GM13977 (cell line): ENCODE data around the gene RFX2.

Experiments
- DNase-seq: peaks from one replicate; pipeline ENCODE4 v3.0.0; 2012; ENCODE audit warnings: low spot score
- in situ Hi-C: fragments of 300-500 bp; cut with MboI; formaldehyde crosslinking; loops from one replicate; pipeline ENCODE4 v1.12.0; 2022; ENCODE audit warnings: low sequenced_read_pairs, low pct_unique_long_range_greater_than_20kb, mixed read lengths, inconsistent platforms; ENCODE audit not compliant: unreplicated experiment
- TF ChIP-seq, protein P1 (sequence below): IDR thresholded peaks from 2 replicates; pipeline ENCODE4 v1.5.1; 2012; ENCODE audit warnings: mild to moderate bottlenecking, control low read depth; ENCODE audit not compliant: insufficient read depth; ENCODE audit errors: extremely low read depth, missing control alignments

RFX2 gene

DNA sequence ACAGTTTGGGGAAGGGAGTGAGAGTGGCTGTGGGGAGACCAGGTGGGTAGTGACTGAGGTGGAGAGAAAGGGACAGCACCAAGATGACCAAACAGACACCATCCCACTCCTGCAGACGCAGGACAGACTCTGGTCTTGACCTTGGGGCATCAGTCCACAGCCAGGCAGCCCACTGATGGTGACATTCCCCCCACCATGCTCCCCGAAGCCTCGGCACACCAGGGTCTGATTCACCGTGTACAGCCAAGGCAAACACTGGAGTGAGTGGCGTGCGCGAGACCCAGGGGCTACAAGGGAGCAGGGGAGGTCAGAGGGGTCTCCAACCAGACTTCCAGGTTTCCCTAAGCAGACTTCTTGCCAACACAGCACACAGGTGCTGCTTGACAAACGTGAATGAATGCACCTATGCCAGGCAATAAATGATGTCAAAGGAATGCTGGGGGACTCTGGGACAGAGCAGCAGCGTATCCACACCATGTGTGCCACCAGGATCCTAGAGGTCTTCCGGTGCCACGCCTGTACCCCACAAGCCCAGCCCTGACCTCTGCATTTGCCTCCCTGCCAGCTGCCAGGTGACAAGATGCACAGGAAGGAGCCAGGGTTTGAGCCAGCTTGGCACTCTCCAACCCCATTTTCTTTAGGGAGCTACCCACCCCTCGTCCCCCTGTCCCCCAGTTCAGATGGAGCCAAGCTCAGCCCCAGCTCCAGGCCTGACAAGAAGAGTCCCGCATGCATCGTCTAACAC lies 150.9 kb downstream of the RFX2 start:
- TF ChIP-seq, protein P1, sequence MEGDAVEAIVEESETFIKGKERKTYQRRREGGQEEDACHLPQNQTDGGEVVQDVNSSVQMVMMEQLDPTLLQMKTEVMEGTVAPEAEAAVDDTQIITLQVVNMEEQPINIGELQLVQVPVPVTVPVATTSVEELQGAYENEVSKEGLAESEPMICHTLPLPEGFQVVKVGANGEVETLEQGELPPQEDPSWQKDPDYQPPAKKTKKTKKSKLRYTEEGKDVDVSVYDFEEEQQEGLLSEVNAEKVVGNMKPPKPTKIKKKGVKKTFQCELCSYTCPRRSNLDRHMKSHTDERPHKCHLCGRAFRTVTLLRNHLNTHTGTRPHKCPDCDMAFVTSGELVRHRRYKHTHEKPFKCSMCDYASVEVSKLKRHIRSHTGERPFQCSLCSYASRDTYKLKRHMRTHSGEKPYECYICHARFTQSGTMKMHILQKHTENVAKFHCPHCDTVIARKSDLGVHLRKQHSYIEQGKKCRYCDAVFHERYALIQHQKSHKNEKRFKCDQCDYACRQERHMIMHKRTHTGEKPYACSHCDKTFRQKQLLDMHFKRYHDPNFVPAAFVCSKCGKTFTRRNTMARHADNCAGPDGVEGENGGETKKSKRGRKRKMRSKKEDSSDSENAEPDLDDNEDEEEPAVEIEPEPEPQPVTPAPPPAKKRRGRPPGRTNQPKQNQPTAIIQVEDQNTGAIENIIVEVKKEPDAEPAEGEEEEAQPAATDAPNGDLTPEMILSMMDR = no peak
- DNase-seq = no peak
- in situ Hi-C loops = no loop called here

DNA sequence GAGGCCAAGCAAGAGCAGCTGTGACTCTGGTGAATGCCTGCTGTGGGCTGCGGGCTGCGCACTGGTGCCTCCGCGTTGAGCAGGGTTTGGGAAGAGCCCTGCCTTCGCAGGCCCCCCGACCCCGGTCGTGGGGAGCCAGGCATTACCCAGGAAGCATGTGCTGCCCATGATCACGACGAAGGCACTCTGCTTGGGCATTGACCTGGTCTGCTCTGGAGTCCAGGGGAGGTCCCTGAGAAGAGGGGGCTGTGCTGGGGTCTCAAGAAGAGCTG lies 151.5 kb downstream of the RFX2 start:
- no peak for DNase-seq
- in situ Hi-C loops = no loop called here

DNA sequence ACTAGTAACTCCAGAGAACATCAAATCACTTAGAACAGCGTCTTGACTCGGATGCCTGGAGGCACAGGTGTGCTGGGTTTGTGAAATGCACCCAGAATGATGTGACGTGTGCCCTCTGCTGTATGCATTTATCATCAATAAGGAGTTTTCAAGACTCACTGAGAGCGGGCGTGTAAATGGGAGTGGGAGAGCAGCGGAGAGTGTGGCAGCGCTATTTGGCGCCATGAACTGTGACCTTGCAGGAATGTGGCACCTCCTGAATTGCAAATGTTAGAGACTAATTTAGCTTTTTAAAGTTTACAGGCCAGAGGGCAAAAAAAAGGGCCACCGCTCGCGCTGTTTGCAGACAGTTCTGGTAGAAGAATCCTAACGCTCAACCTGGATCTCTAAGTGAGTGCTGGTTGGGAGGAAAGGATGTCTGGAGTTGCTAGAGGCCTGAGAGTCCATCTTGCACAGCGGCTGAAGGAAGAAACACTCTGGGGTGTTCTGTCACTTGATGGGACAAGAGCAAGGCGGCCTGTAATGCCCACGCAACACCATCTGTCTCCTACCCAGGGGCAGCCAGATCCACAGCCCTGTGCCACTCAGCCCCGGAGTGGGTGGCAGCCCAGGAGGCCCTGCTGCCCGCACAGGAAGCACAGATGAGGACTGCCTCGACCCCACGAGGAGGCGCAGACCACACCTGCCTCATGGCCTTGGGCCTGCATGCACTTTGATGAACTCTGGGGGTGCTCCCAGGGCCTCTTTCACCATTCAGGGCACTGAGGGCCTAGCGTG lies 152.0 kb downstream of the RFX2 start:
- in situ Hi-C loops = no loop called here
- TF ChIP-seq, protein P1 = no peak
- no peak for DNase-seq

More for the DNA sequence above, 151.5 kb downstream of the RFX2 start:
- TF ChIP-seq, protein P1 = no peak

DNA sequence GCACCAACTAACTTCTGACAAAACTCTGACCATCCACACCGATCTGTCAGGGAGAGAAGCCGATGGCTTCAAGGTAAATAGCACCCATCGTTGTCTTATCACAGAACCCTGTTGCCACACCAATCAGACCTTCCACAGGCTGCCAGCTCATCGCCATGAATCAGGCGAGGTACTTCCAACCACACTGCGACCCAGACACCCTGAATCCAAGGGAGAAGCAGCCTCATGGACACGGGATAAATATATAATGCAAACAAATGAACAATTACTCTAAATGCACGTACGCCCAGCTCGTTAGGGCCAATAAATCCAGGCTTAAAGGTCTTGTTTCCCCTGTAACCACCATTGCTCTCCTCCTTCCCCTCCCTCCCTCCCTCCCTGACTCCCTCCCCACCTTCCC lies 153.1 kb downstream of the RFX2 start:
- TF ChIP-seq, protein P1 = no peak
- in situ Hi-C loops = no loop called here
- no peak for DNase-seq

DNA sequence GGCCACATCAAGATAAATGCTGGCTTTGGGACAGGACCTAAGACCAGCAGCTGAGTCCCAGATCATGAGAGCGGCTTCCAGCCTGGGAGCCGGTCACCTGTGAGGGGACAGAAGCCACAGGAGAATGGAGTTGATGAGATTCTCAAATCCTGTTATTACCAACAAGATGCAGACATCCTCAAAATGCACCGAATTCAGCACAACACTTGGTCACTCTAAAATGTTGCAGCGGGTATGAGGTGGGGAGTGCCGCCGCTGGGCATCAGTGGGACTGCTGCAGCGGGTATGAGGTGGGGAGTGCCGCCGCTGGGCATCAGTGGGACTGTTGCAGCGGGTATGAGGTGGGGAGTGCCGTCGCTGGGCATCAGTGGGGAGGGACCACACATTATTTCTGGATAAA lies 153.6 kb downstream of the RFX2 start:
- no peak for DNase-seq
- TF ChIP-seq, protein P1 = no peak
- in situ Hi-C loops = no loop called here

DNA sequence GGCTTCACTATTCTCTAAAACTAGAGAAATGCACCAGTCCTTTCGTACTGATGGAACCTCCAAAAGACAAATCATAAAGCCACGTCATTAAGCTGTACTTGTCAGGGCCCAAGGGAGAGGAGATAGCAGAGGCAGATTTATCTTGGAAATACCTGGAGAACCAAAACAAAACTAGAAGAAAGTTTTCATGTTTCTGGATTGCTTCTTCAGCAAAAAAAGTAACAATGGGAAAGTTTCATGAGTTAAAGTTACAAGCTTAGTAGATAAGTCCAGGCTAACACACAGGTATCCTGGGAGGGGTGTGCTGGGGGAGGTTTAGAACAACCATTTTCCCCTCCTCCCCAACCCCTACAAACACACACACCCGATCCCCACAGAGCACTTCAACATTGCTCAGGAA lies 154.0 kb downstream of the RFX2 start:
- in situ Hi-C loops = no loop called here
- TF ChIP-seq, protein P1 = no peak
- DNase-seq = no peak
